Measurements from ENCODE around the gene CD96. TPM values are rescaled to one million over a fixed set of nuclear protein-coding genes. Genes with fewer than 3 reads are reported as not detected.
A peak's percentile ranks its signal among the peaks of the same experiment; 100 is the strongest.

The CD96 gene
- total RNA-seq, 6 experiments from 2014 or later, result 0.31 to 1.3 (median 0.79) TPM

DNA sequence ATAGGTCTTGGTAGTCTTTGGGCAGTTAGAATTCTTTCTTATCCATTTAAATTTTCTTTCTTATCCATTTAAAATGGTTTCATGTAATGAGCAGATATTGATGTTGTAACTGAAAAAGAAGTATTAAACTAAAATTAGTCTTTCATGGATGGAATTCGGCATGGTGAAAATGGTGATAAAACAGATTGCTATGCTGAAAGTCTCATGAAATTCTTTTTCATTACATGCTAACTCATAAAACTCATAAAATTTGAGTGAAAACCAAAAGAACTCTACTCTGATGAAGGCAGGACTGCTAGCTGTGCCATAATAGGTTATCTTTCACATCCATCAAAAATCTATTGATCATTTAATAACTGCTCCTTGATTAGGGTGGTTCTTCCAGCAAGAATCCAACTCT lies 3.9 kb upstream of the CD96 start:
- intact Hi-C loops (cut with DNase I), result no loop called here
- Histone ChIP-seq H3K4me1 (peaks cover 0 to 9% (median 0%) of the 10 kb centered on the region in 4 donors), H3K4me3 (no peak overlapping the region), H3K27me3 (no peaks in the 10 kb centered on the region), H3K9me3 (no peaks in the 10 kb centered on the region), H3K36me3 (no peaks in the 10 kb centered on the region), H3K27ac (no peak overlapping the region)
- no peak for TF ChIP-seq POLR2A (IDR thresholded peaks at IDR 0.05)
- TF ChIP-seq, protein P1, sequence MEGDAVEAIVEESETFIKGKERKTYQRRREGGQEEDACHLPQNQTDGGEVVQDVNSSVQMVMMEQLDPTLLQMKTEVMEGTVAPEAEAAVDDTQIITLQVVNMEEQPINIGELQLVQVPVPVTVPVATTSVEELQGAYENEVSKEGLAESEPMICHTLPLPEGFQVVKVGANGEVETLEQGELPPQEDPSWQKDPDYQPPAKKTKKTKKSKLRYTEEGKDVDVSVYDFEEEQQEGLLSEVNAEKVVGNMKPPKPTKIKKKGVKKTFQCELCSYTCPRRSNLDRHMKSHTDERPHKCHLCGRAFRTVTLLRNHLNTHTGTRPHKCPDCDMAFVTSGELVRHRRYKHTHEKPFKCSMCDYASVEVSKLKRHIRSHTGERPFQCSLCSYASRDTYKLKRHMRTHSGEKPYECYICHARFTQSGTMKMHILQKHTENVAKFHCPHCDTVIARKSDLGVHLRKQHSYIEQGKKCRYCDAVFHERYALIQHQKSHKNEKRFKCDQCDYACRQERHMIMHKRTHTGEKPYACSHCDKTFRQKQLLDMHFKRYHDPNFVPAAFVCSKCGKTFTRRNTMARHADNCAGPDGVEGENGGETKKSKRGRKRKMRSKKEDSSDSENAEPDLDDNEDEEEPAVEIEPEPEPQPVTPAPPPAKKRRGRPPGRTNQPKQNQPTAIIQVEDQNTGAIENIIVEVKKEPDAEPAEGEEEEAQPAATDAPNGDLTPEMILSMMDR (IDR thresholded peaks at IDR 0.05), result no peak
- DNase-seq (no peak), ATAC-seq (no peak)
- WGBS (ENCODE audit: insufficient coverage, low coverage, low lambda C conversion rate, missing lambda C conversion rate), result 95% methylated on average over 1 of the region's 1 CpG

DNA sequence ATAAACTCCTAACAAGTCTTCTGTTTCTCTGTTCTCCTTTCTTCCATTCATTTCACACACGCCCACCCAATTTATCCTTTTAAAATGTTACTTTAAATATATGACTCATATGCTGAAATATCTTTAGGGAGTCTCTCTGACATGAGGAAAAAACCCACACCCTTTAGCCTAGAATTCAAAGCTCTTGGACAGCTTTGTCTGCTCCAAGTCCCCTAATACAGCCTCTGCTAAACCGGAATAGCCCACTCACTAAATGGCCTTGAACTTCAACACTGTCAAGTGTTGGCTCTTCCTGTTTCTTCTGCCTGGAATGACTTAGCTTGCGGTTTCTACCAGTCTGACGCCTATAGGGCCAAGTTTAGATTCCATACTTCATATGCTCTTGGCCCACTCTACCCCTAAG lies 3.3 kb upstream of the CD96 start:
- 37% methylated on average over 3 of the region's 4 CpGs for WGBS (ENCODE audit: insufficient coverage, low coverage, low lambda C conversion rate, missing lambda C conversion rate)
- H3K36me3 ChIP-seq, result no peaks in the 10 kb centered on the region
- TF ChIP-seq, protein P1 (IDR thresholded peaks at IDR 0.05), result no peak
- TF ChIP-seq POLR2A (IDR thresholded peaks at IDR 0.05), result no peak
- no peaks in the 10 kb centered on the region for H3K27me3 ChIP-seq
- intact Hi-C loops (cut with DNase I), result no loop called here
- ATAC-seq, result peak in 1 of 4 donors; percentile 13
- H3K9me3 ChIP-seq, result no peaks in the 10 kb centered on the region
- DNase-seq, result no peak
- H3K27ac ChIP-seq, result no peak overlapping the region
- H3K4me3 ChIP-seq, result no peak overlapping the region
- H3K4me1 ChIP-seq, result peaks cover 0 to 9% (median 0%) of the 10 kb centered on the region in 4 donors

- H3K4me1 ChIP-seq, result peaks cover 0 to 9% (median 0%) of the 10 kb centered on the region in 4 donors
- H3K27me3 ChIP-seq, result no peaks in the 10 kb centered on the region
- ATAC-seq, result peak; percentile 98 to 99 (median 98)
- H3K36me3 ChIP-seq, result no peaks in the 10 kb centered on the region
- 19% methylated on average over 10 of the region's 10 CpGs for WGBS (ENCODE audit: insufficient coverage, low coverage, low lambda C conversion rate, missing lambda C conversion rate)
- intact Hi-C loops (cut with DNase I), result no loop called here
- peak overlapping the region in 1 of 3 donors; percentile 6 for H3K4me3 ChIP-seq
- no peak overlapping the region for H3K27ac ChIP-seq
- DNase-seq, result peak; percentile 71 to 73 (median 72)
- TF ChIP-seq POLR2A (IDR thresholded peaks at IDR 0.05), result no peak
- TF ChIP-seq, protein P1 (IDR thresholded peaks at IDR 0.05), result peak; percentile 78 to 83 (median 81)
- H3K9me3 ChIP-seq, result no peaks in the 10 kb centered on the region
Observed at GRCh38 chr3:111539351-111540331, 2.4 kb upstream of the CD96 start.

- H3K9me3 ChIP-seq, result no peaks in the 10 kb centered on the region
- no peak overlapping the region for H3K4me3 ChIP-seq
- TF ChIP-seq, protein P1 (IDR thresholded peaks at IDR 0.05), result no peak
- TF ChIP-seq POLR2A (IDR thresholded peaks at IDR 0.05), result no peak
- no peak overlapping the region for H3K27ac ChIP-seq
- intact Hi-C loops (cut with DNase I), result no loop called here
- ATAC-seq (no peak), DNase-seq (no peak)
- H3K27me3 ChIP-seq, result no peaks in the 10 kb centered on the region
- WGBS (ENCODE audit: insufficient coverage, low coverage, low lambda C conversion rate, missing lambda C conversion rate), result 42% methylated on average over 3 of the region's 3 CpGs
- peaks cover 0 to 9% (median 0%) of the 10 kb centered on the region in 4 donors for H3K4me1 ChIP-seq
- no peaks in the 10 kb centered on the region for H3K36me3 ChIP-seq
Observed at GRCh38 chr3:111541391-111541790, 606 bp upstream of the CD96 start.

Measured in right lobe of liver (tissue), 6 donors.